Measurements from ENCODE around the gene DGKI. TPM values are rescaled to one million over a fixed set of nuclear protein-coding genes. Genes with fewer than 3 reads are reported as not detected.

Gene DGKI
- total RNA-seq, 1 experiment from 2014 or later = 0.39 TPM

DNA sequence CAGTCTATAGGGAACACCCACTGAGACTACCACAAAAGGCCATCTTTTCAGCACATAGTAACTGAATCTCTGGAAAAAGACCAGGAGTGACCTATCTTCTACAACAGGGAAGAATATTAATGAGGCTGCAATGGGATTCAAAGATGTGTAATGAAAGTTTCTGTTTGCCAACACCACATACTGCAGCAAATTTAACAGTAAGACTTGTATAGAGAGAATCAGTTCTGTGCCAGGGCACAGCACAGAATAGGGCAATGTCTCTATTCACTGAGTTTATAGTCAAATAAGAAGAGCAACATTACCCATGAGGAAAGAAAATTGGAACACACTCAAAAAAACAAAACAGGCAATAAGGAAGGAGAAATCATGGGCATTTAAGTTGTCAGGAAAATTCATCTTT lies 411.8 kb downstream of the DGKI start:
- CTCF ChIA-PET = no interaction called here
- POLR2A ChIA-PET (ENCODE audit: low non-redundant PET) = no interaction called here

GRCh38 chr7:137434530-137434929 lies 412.2 kb downstream of the DGKI start:
- TF ChIP-seq, protein P1, sequence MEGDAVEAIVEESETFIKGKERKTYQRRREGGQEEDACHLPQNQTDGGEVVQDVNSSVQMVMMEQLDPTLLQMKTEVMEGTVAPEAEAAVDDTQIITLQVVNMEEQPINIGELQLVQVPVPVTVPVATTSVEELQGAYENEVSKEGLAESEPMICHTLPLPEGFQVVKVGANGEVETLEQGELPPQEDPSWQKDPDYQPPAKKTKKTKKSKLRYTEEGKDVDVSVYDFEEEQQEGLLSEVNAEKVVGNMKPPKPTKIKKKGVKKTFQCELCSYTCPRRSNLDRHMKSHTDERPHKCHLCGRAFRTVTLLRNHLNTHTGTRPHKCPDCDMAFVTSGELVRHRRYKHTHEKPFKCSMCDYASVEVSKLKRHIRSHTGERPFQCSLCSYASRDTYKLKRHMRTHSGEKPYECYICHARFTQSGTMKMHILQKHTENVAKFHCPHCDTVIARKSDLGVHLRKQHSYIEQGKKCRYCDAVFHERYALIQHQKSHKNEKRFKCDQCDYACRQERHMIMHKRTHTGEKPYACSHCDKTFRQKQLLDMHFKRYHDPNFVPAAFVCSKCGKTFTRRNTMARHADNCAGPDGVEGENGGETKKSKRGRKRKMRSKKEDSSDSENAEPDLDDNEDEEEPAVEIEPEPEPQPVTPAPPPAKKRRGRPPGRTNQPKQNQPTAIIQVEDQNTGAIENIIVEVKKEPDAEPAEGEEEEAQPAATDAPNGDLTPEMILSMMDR (conservative IDR thresholded peaks at IDR 0.05; ENCODE audit: low read depth, low read length) = no peak
- no peak for TF ChIP-seq EZH2 (IDR thresholded peaks at IDR 0.05; ENCODE audit: borderline replicate concordance, low read depth, low read length, poor library complexity, severe bottlenecking)
- H3K27me3 ChIP-seq (replicated peaks; ENCODE audit: insufficient read depth, low read depth, low read length, poor library complexity) = peaks cover 8% of the 10 kb centered on the region
- no peak for DNase-seq (ENCODE audit: low spot score)
- no peaks in the 10 kb centered on the region for H3K36me3 ChIP-seq (ENCODE audit: insufficient read depth, low read length, poor library complexity, severe bottlenecking)
- CTCF ChIA-PET = no interaction called here
- H3K9me3 ChIP-seq (ENCODE audit: low read depth, low read length, poor library complexity, severe bottlenecking) = no peaks in the 10 kb centered on the region
- intact Hi-C loops (cut with micrococcal nuclease; ENCODE audit: unreplicated experiment) = no loop called here
- H3K27ac ChIP-seq (ENCODE audit: low read depth, low read length, poor library complexity, severe bottlenecking) = no peak overlapping the region
- no peak overlapping the region for H3K4me3 ChIP-seq (ENCODE audit: low read depth, low read length, poor library complexity, severe bottlenecking)
- no TSS peak for BruUV-seq (replicated peaks)
- peaks cover under 1% of the 10 kb centered on the region for H3K4me1 ChIP-seq (ENCODE audit: insufficient read depth, low read length, poor library complexity, severe bottlenecking)
- POLR2A ChIA-PET (ENCODE audit: low non-redundant PET) = no interaction called here

More for the DNA sequence above, 411.8 kb downstream of the DGKI start:
- BruUV-seq (replicated peaks) = no TSS peak
- Histone ChIP-seq H3K27ac (ENCODE audit: low read depth, low read length, poor library complexity, severe bottlenecking) (no peak overlapping the region), H3K4me1 (ENCODE audit: insufficient read depth, low read length, poor library complexity, severe bottlenecking) (peaks cover 5% of the 10 kb centered on the region), H3K4me3 (ENCODE audit: low read depth, low read length, poor library complexity, severe bottlenecking) (no peak overlapping the region), H3K9me3 (ENCODE audit: low read depth, low read length, poor library complexity, severe bottlenecking) (no peaks in the 10 kb centered on the region), H3K36me3 (ENCODE audit: insufficient read depth, low read length, poor library complexity, severe bottlenecking) (no peaks in the 10 kb centered on the region), H3K27me3 (replicated peaks; ENCODE audit: insufficient read depth, low read depth, low read length, poor library complexity) (peaks cover 8% of the 10 kb centered on the region)
- TF ChIP-seq, protein P1 (conservative IDR thresholded peaks at IDR 0.05; ENCODE audit: low read depth, low read length) = no peak
- TF ChIP-seq EZH2 (IDR thresholded peaks at IDR 0.05; ENCODE audit: borderline replicate concordance, low read depth, low read length, poor library complexity, severe bottlenecking) = no peak
- no peak for DNase-seq (ENCODE audit: low spot score)
- intact Hi-C loops (cut with micrococcal nuclease; ENCODE audit: unreplicated experiment) = no loop called here

DNA sequence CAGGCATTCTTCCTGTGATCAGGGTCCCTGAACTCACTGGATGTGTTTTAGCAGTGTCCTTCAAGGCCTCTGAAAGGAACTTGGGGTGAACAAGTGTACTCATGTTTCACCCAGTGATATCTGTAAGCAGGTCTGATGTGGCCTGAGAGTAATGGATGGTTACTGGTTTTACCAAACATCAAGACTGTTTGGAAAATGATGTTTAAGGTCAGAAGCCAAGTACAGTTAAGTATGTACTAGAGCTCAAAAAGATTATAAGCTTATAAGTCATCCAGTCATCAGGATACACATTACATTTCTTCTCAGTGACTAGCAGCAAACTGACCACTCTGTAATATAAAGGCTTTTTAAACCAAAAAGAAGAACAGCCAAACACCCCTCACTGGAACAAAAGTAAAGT lies 423.5 kb downstream of the DGKI start:
- no peak overlapping the region for H3K4me3 ChIP-seq (ENCODE audit: low read depth, low read length, poor library complexity, severe bottlenecking)
- intact Hi-C loops (cut with micrococcal nuclease; ENCODE audit: unreplicated experiment) = no loop called here
- no peak for DNase-seq (ENCODE audit: low spot score)
- no TSS peak for BruUV-seq (replicated peaks)
- H3K4me1 ChIP-seq (ENCODE audit: insufficient read depth, low read length, poor library complexity, severe bottlenecking) = no peaks in the 10 kb centered on the region
- no peak overlapping the region for H3K27ac ChIP-seq (ENCODE audit: low read depth, low read length, poor library complexity, severe bottlenecking)
- no peaks in the 10 kb centered on the region for H3K9me3 ChIP-seq (ENCODE audit: low read depth, low read length, poor library complexity, severe bottlenecking)
- TF ChIP-seq, protein P1 (conservative IDR thresholded peaks at IDR 0.05; ENCODE audit: low read depth, low read length) = no peak
- no peak for TF ChIP-seq EZH2 (IDR thresholded peaks at IDR 0.05; ENCODE audit: borderline replicate concordance, low read depth, low read length, poor library complexity, severe bottlenecking)
- no peaks in the 10 kb centered on the region for H3K27me3 ChIP-seq (replicated peaks; ENCODE audit: insufficient read depth, low read depth, low read length, poor library complexity)
- ChIA-PET CTCF (no interaction called here), POLR2A (ENCODE audit: low non-redundant PET) (interaction anchor here (0.5 kb wide), 1 partner anchor 300 kb away, joined by 6 read pairs; no protein-coding TSS in a partner anchor)
- H3K36me3 ChIP-seq (ENCODE audit: insufficient read depth, low read length, poor library complexity, severe bottlenecking) = no peaks in the 10 kb centered on the region
